GM18499 (cell line): ENCODE results near the gene NRP2.

ENCODE experiments used
- ATAC-seq: cut with Tn5 transposase; IDR thresholded peaks from one replicate; pipeline ENCODE4 v1.9.1; 2021; ENCODE audit warnings: moderate number of reproducible peaks; ENCODE audit not compliant: insufficient read depth, unreplicated experiment

Gene NRP2

GRCh38 chr2:205789906-205790305 lies 107.6 kb downstream of the NRP2 start:
- ATAC-seq = no peak

GRCh38 chr2:205792908-205793307 lies 110.6 kb downstream of the NRP2 start:
- no peak for ATAC-seq

- no peak for ATAC-seq
These were observed 114.6 kb downstream of the NRP2 start for GRCh38 chr2:205796805-205797313.

- ATAC-seq = no peak
These were observed 115.6 kb downstream of the NRP2 start for GRCh38 chr2:205797866-205798265.

- ATAC-seq = no peak
These were observed 117.9 kb downstream of the NRP2 start for GRCh38 chr2:205800224-205800623.

- no peak for ATAC-seq
These were observed 118.5 kb downstream of the NRP2 start for GRCh38 chr2:205800773-205801172.

- no peak for ATAC-seq
These were observed 119.8 kb downstream of the NRP2 start for GRCh38 chr2:205802065-205802464.

- ATAC-seq = no peak
These were observed 120.6 kb downstream of the NRP2 start for GRCh38 chr2:205802941-205803340.

- ATAC-seq = no peak
These were observed 121.2 kb downstream of the NRP2 start for GRCh38 chr2:205803500-205803899.

- no peak for ATAC-seq
These were observed 122.8 kb downstream of the NRP2 start for GRCh38 chr2:205805136-205805535.

- ATAC-seq = no peak
These were observed 124.0 kb downstream of the NRP2 start for GRCh38 chr2:205806143-205806905.

- ATAC-seq = no peak
These were observed 124.9 kb downstream of the NRP2 start for GRCh38 chr2:205807229-205807628.

- ATAC-seq = no peak
These were observed 125.5 kb downstream of the NRP2 start for GRCh38 chr2:205807758-205808157.

- ATAC-seq = no peak
These were observed 126.3 kb downstream of the NRP2 start for GRCh38 chr2:205808486-205809121.

GRCh38 chr2:205811387-205811786 lies 129.1 kb downstream of the NRP2 start:
- ATAC-seq = no peak

GRCh38 chr2:205814039-205814364 lies 131.7 kb downstream of the NRP2 start:
- ATAC-seq = no peak

- no peak for ATAC-seq
These were observed 133.4 kb downstream of the NRP2 start for GRCh38 chr2:205815673-205816072.

GRCh38 chr2:205816268-205816667 lies 134.0 kb downstream of the NRP2 start:
- ATAC-seq = no peak

- ATAC-seq = no peak
These were observed 140.3 kb downstream of the NRP2 start for GRCh38 chr2:205822579-205822978.

- no peak for ATAC-seq
These were observed 145.6 kb downstream of the NRP2 start for GRCh38 chr2:205827809-205828365.

GRCh38 chr2:205833864-205834263 lies 151.6 kb downstream of the NRP2 start:
- ATAC-seq = no peak

- no peak for ATAC-seq
These were observed 152.5 kb downstream of the NRP2 start for GRCh38 chr2:205834796-205835195.
